Measurements from ENCODE around the gene ABLIM1. TPM values are rescaled to one million over a fixed set of nuclear protein-coding genes. Genes with fewer than 3 reads are reported as not detected.

Gene ABLIM1
- total and polyA plus RNA-seq, 5 experiments from 2014 or later: 267 to 430 (median 388) TPM

GRCh38 chr10:114624422-114624821 is 33.7 kb downstream of the ABLIM1 start:
- H3K4me3 Mint-ChIP-seq: no peak overlapping the region
- H3K4me1 Mint-ChIP-seq: no peaks in the 10 kb centered on the region

GRCh38 chr10:114623661-114624294 is 34.3 kb downstream of the ABLIM1 start:
- no peak for ATAC-seq
- no peak overlapping the region for H3K27ac Mint-ChIP-seq

More at GRCh38 chr10:114624422-114624821, 33.7 kb downstream of the ABLIM1 start:
- POLR2A ChIA-PET: interaction anchor here (1.2 kb wide), 1 partner anchor 10 kb away, joined by 5 read pairs; no protein-coding TSS in a partner anchor
- peaks cover 0 to 17% (median 7%) of the 10 kb centered on the region in 9 donors for H3K9me3 Mint-ChIP-seq
- ATAC-seq (no peak), DNase-seq (no peak)
- H3K27me3 Mint-ChIP-seq: peaks cover 2 to 14% (median 6%) of the 10 kb centered on the region in 5 donors
- no peak overlapping the region for H3K27ac Mint-ChIP-seq
- H3K36me3 Mint-ChIP-seq: peaks cover 0 to 11% (median 8%) of the 10 kb centered on the region in 3 donors

DNA sequence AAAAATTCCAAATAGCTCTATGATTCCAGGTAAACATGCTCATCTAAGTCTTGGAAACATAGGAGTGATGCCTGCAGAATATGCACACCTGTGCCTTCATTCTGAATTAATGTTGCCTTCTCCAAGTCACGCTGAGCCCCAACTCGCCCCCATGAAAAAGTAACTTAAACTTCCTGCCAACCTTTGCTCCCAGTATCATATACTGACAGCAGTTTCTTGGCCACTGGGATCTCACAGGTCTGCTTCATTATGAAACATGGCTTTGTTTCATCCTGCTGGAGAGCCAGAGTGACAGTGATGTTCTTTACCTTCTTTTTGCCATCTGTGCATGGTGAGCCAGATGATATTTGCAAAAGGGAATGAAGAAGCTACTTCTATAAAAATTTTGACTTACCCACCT is 34.9 kb downstream of the ABLIM1 start:
- Mint-ChIP-seq H3K36me3 (peaks cover 0 to 11% (median 8%) of the 10 kb centered on the region in 3 donors), H3K4me3 (no peak overlapping the region), H3K27me3 (peaks cover 0 to 8% (median 4%) of the 10 kb centered on the region in 5 donors), H3K4me1 (no peaks in the 10 kb centered on the region), H3K27ac (no peak overlapping the region), H3K9me3 (peaks cover 0 to 17% (median 7%) of the 10 kb centered on the region in 9 donors)
- no peak for ATAC-seq
- DNase-seq: no peak
- POLR2A ChIA-PET: no interaction called here

More at GRCh38 chr10:114623661-114624294, 34.3 kb downstream of the ABLIM1 start:
- POLR2A ChIA-PET: no interaction called here
- DNase-seq: no peak
- no peaks in the 10 kb centered on the region for H3K4me1 Mint-ChIP-seq
- peaks cover 0 to 9% (median 4%) of the 10 kb centered on the region in 5 donors for H3K27me3 Mint-ChIP-seq
- H3K4me3 Mint-ChIP-seq: no peak overlapping the region
- H3K9me3 Mint-ChIP-seq: peaks cover 0 to 17% (median 7%) of the 10 kb centered on the region in 9 donors
- H3K36me3 Mint-ChIP-seq: peaks cover 0 to 11% (median 8%) of the 10 kb centered on the region in 3 donors

DNA sequence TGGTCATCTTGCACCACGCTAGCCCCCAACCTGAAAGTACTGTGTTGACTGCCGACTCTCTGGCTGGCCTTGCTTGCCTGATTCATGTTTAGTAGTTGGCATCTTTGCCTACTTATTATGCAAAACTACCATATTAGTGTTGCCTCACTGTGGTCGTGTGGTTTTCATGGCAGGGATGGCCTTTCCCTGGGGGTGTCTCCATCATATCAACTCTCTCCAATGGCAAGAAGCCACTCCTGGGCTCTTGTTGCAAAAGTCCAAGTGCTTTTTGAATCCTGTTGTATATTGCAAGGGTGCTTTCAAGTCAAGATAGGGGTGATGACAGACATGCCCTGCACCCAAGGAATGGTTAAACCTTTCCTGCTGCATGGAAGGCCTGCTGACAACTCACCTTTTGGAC is 39.4 kb downstream of the ABLIM1 start:
- peaks cover 3 to 6% (median 4%) of the 10 kb centered on the region in 4 donors for H3K4me1 Mint-ChIP-seq
- POLR2A ChIA-PET: no interaction called here
- H3K27me3 Mint-ChIP-seq: peaks cover 0 to 14% (median 5%) of the 10 kb centered on the region in 5 donors
- DNase-seq (no peak), ATAC-seq (no peak)
- no peak overlapping the region for H3K27ac Mint-ChIP-seq
- peaks cover 0 to 3% (median 2%) of the 10 kb centered on the region in 9 donors for H3K9me3 Mint-ChIP-seq
- H3K4me3 Mint-ChIP-seq: no peak overlapping the region
- H3K36me3 Mint-ChIP-seq: peaks cover 0 to 1% (median 0%) of the 10 kb centered on the region in 3 donors

DNA sequence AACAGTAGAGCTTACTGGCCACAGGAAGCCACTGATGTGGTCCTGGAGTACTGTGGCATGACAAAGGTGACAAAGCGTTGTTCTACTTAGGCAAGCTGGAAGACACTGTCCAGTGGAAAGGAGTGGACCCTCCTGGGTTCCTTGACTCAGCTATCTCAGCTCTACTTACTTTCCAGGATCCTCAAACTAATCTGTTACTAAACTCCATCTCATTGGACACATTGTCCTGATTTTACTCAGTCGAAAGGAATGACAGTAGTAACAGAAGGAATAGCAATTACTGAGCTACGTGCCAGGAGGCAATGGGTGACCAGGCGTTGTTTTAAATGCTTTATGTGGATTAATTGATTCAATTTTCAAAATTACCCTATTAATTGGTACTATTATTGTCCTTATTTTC is 41.6 kb downstream of the ABLIM1 start:
- POLR2A ChIA-PET: no interaction called here
- no peaks in the 10 kb centered on the region for H3K9me3 Mint-ChIP-seq
- DNase-seq: no peak
- H3K36me3 Mint-ChIP-seq: no peaks in the 10 kb centered on the region
- no peak overlapping the region for H3K27ac Mint-ChIP-seq
- H3K27me3 Mint-ChIP-seq: peaks cover 0 to 10% (median 5%) of the 10 kb centered on the region in 5 donors
- no peak overlapping the region for H3K4me3 Mint-ChIP-seq
- no peak for ATAC-seq
- H3K4me1 Mint-ChIP-seq: peaks cover 3 to 6% (median 4%) of the 10 kb centered on the region in 4 donors

DNA sequence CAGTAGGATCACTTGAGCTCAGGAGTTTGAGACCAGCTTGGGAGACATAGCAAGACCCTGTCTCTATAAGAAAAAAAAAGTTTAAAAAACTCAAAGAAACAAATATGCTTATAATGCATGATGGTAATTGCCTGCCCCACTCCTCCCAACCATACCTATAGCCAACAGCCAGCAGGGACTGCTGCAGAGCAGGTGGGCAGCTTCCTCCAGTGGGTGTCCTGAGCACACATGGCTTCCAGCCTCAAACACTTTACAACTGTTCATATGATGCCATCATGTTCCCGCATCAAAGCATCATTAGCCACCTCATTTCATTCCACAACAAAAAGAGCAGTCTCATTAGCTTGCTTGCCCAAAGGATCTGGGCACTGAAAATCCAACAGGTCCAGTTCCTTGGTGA is 42.0 kb downstream of the ABLIM1 start:
- DNase-seq (no peak), ATAC-seq (no peak)
- no peak overlapping the region for H3K27ac Mint-ChIP-seq
- H3K9me3 Mint-ChIP-seq: no peaks in the 10 kb centered on the region
- H3K27me3 Mint-ChIP-seq: peaks cover 0 to 8% (median 5%) of the 10 kb centered on the region in 5 donors
- H3K4me1 Mint-ChIP-seq: peaks cover 3 to 6% (median 4%) of the 10 kb centered on the region in 4 donors
- POLR2A ChIA-PET: no interaction called here
- no peaks in the 10 kb centered on the region for H3K36me3 Mint-ChIP-seq
- no peak overlapping the region for H3K4me3 Mint-ChIP-seq

DNA sequence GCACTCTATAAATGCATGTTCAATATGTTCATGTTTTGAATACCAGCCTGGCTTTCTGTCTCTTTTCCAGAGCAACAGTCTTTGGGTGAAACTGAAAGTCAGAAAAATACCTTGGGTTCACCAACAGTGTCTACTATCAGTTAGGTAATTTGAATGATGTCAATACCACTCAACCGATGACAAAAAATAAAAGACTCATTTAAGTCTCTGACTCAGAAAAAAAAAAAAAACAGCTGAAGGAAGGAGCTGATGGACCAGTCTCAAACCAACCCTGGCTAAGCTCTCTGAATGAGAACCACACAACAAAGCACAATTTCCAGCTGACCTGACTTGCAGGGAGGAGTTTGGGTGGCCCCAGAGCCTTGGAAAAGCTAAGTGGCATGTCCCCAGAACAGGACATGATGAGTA is 42.5 kb downstream of the ABLIM1 start:
- ATAC-seq (no peak), DNase-seq (no peak)
- H3K36me3 Mint-ChIP-seq: no peaks in the 10 kb centered on the region
- H3K4me3 Mint-ChIP-seq: no peak overlapping the region
- POLR2A ChIA-PET: no interaction called here
- no peaks in the 10 kb centered on the region for H3K9me3 Mint-ChIP-seq
- H3K4me1 Mint-ChIP-seq: peaks cover 3 to 6% (median 4%) of the 10 kb centered on the region in 4 donors
- peaks cover 0 to 6% (median 2%) of the 10 kb centered on the region in 5 donors for H3K27me3 Mint-ChIP-seq
- H3K27ac Mint-ChIP-seq: peak overlapping the region in 1 of 10 donors; percentile 10

DNA sequence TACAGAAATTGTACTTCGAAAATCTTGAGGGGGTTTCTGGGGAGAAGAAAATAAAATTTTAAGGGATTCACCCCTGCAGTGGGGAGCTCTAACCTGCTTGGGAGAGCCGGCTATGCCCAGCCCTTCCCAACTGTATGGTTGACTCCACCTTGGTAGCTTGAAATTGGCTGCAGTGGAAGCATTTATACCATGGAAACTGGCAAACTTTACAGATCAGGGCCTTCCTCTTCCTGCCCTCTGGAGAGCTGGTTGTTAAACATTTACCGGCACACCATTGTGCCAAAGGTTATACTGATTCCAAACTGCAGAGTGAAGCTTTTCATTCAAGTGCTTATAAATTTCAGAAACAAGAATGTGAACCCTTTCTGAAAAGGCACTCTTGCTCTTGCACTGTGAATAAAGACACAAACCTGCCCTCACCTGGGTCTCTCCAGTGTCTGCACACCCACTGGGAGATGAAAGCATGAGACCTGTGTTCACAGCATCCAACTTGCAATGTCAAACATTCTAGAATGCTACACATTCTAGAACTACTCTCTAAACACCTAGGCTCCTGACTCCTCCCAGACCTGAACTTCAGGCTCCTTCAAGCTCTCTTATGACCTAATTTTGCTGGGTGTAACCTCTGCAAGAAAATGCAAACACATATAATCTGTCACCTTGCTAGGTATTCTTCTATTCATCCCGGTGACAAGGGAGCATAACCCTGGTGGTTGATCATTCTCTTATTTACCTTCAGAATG is 44.7 kb downstream of the ABLIM1 start:
- H3K4me1 Mint-ChIP-seq: peaks cover 3 to 6% (median 4%) of the 10 kb centered on the region in 4 donors
- POLR2A ChIA-PET: no interaction called here
- no peaks in the 10 kb centered on the region for H3K9me3 Mint-ChIP-seq
- H3K4me3 Mint-ChIP-seq: no peak overlapping the region
- no peaks in the 10 kb centered on the region for H3K36me3 Mint-ChIP-seq
- peaks cover 0 to 6% (median 2%) of the 10 kb centered on the region in 5 donors for H3K27me3 Mint-ChIP-seq
- no peak overlapping the region for H3K27ac Mint-ChIP-seq
- no peak for DNase-seq
- ATAC-seq: no peak

- DNase-seq (no peak), ATAC-seq (no peak)
- Mint-ChIP-seq H3K4me1 (peaks cover 3 to 6% (median 4%) of the 10 kb centered on the region in 4 donors), H3K27ac (no peak overlapping the region), H3K9me3 (no peaks in the 10 kb centered on the region), H3K36me3 (no peaks in the 10 kb centered on the region), H3K27me3 (peaks cover 0 to 6% (median 3%) of the 10 kb centered on the region in 5 donors), H3K4me3 (no peak overlapping the region)
- POLR2A ChIA-PET: no interaction called here
These were observed 46.5 kb downstream of the ABLIM1 start for GRCh38 chr10:114611617-114612016.

- DNase-seq (no peak), ATAC-seq (no peak)
- Mint-ChIP-seq H3K27me3 (peaks cover 0 to 4% (median 0%) of the 10 kb centered on the region in 5 donors), H3K4me3 (no peak overlapping the region), H3K4me1 (no peaks in the 10 kb centered on the region), H3K36me3 (no peaks in the 10 kb centered on the region), H3K9me3 (no peaks in the 10 kb centered on the region), H3K27ac (peak overlapping the region in 1 of 10 donors; percentile 38)
- POLR2A ChIA-PET: no interaction called here
These were observed 48.3 kb downstream of the ABLIM1 start for GRCh38 chr10:114609518-114610426.

GRCh38 chr10:114607358-114607998 is 50.6 kb downstream of the ABLIM1 start:
- Mint-ChIP-seq H3K36me3 (no peaks in the 10 kb centered on the region), H3K9me3 (no peaks in the 10 kb centered on the region), H3K4me3 (no peak overlapping the region), H3K4me1 (no peaks in the 10 kb centered on the region), H3K27me3 (peaks cover 0 to 2% (median 0%) of the 10 kb centered on the region in 5 donors), H3K27ac (peak overlapping the region in 1 of 10 donors; percentile 35)
- ATAC-seq: no peak
- POLR2A ChIA-PET: no interaction called here
- DNase-seq: no peak

GRCh38 chr10:114605155-114605797 is 52.8 kb downstream of the ABLIM1 start:
- Mint-ChIP-seq H3K27ac (no peak overlapping the region), H3K4me1 (peaks cover 3 to 9% (median 4%) of the 10 kb centered on the region in 4 donors), H3K4me3 (no peak overlapping the region), H3K36me3 (no peaks in the 10 kb centered on the region), H3K27me3 (peaks cover 0 to 2% (median 0%) of the 10 kb centered on the region in 5 donors), H3K9me3 (no peaks in the 10 kb centered on the region)
- no peak for ATAC-seq
- DNase-seq: no peak
- POLR2A ChIA-PET: no interaction called here

All from naive thymus-derived CD8-positive, alpha-beta T cell (primary cell).